Type B pancreatic cell (in vitro differentiated cells): ENCODE results near the gene UBAC2. TPM values are rescaled to one million over a fixed set of nuclear protein-coding genes. Genes with fewer than 3 reads are reported as not detected.
"Not testable (repeated sequence)": the region's sequence is repeated elsewhere in the genome, so short reads cannot be mapped to it uniquely, and the experiment has no call there.

Experiments
- DNase-seq: peaks from one replicate; pipeline ENCODE4 v3.0.0; 2021; ENCODE audit warnings: mixed read lengths; ENCODE audit not compliant: unreplicated experiment; ENCODE audit errors: extremely low spot score
- H3K27ac Mint-ChIP-seq: 2 replicates; pipeline ENCODE4 v1.8.0; 2021; ENCODE audit warnings: mild to moderate bottlenecking, mixed read lengths
- H3K27me3 Mint-ChIP-seq: 2 replicates; pipeline ENCODE4 v1.8.0; 2021; ENCODE audit warnings: mixed read lengths
- H3K36me3 Mint-ChIP-seq: 2 replicates; pipeline ENCODE4 v1.8.0; 2021; ENCODE audit warnings: mixed read lengths
- H3K4me1 Mint-ChIP-seq: one replicate; pipeline ENCODE4 v1.8.0; 2021; ENCODE audit warnings: mixed read lengths; ENCODE audit not compliant: unreplicated experiment
- H3K4me3 Mint-ChIP-seq: 2 replicates; pipeline ENCODE4 v1.8.0; 2021; ENCODE audit warnings: mild to moderate bottlenecking, mixed read lengths
- H3K9me3 Mint-ChIP-seq: 2 replicates; pipeline ENCODE4 v1.8.0; 2021; ENCODE audit warnings: mixed read lengths
- total RNA-seq: library from RNA; stranded (reverse); gene quantifications from 2 replicates; pipeline ENCODE4 v1.2.1, GENCODE V29; 2021; ENCODE audit warnings: low replicate concordance
- TF ChIP-seq, protein P1 (sequence below): fragments of 200-600 bp; sonication (generic); conservative IDR thresholded peaks from 2 replicates; pipeline ENCODE4 v1.5.0; 2021; ENCODE audit warnings: antibody characterized with exemption, mild to moderate bottlenecking

Gene UBAC2
- total RNA-seq, 1 donor from 2014 or later = 66.0 TPM

DNA sequence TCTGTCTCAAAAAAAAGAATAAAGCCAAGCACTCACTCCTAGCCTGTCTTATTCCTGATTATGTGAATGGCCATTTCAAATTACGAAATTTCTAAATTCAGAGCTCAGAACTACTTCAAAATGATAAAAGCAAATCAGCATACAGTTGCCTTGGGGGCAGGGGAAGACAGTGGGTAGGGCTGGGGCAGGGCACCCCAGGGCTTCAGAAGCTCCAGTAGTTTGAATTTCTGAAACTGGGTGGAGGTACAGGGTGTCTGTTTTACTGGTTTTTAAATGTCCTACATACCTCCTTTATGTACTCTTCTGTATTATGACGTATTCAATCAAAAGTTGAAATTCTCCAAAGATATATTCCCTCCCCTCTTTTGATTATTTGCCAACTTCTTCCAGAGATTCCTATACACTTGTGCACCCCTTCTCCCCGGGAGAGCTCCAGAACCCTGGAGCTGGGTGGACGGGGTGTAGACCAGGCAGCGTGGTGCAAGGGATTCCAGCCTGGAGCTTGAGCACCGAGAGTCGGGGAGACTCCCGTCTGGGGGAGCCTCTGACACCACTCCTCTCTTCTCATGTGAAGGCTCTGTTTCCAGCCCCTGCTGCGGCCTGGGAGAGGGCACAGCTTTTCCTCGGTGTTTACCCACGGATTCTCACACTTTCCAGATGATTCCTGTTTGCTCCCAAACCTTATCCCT lies 191.3 kb downstream of the UBAC2 start:
- no peaks in the 10 kb centered on the region for H3K9me3 Mint-ChIP-seq
- TF ChIP-seq, protein P1, sequence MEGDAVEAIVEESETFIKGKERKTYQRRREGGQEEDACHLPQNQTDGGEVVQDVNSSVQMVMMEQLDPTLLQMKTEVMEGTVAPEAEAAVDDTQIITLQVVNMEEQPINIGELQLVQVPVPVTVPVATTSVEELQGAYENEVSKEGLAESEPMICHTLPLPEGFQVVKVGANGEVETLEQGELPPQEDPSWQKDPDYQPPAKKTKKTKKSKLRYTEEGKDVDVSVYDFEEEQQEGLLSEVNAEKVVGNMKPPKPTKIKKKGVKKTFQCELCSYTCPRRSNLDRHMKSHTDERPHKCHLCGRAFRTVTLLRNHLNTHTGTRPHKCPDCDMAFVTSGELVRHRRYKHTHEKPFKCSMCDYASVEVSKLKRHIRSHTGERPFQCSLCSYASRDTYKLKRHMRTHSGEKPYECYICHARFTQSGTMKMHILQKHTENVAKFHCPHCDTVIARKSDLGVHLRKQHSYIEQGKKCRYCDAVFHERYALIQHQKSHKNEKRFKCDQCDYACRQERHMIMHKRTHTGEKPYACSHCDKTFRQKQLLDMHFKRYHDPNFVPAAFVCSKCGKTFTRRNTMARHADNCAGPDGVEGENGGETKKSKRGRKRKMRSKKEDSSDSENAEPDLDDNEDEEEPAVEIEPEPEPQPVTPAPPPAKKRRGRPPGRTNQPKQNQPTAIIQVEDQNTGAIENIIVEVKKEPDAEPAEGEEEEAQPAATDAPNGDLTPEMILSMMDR = no peak
- DNase-seq = no peak
- H3K27ac Mint-ChIP-seq = no peak overlapping the region
- no peaks in the 10 kb centered on the region for H3K4me1 Mint-ChIP-seq
- H3K27me3 Mint-ChIP-seq = no peaks in the 10 kb centered on the region
- no peak overlapping the region for H3K4me3 Mint-ChIP-seq
- peaks cover 5% of the 10 kb centered on the region for H3K36me3 Mint-ChIP-seq

- H3K4me3 Mint-ChIP-seq = no peak overlapping the region
- TF ChIP-seq, protein P1 = no peak
- no peak overlapping the region for H3K27ac Mint-ChIP-seq
- no peak for DNase-seq
- no peaks in the 10 kb centered on the region for H3K4me1 Mint-ChIP-seq
- H3K27me3 Mint-ChIP-seq = no peaks in the 10 kb centered on the region
- H3K9me3 Mint-ChIP-seq = no peaks in the 10 kb centered on the region
- peaks cover 5% of the 10 kb centered on the region for H3K36me3 Mint-ChIP-seq
These were observed 191.9 kb downstream of the UBAC2 start for GRCh38 chr13:99392470-99393135.

- H3K27me3 Mint-ChIP-seq, H3K36me3 Mint-ChIP-seq, H3K9me3 Mint-ChIP-seq, H3K4me3 Mint-ChIP-seq, DNase-seq, H3K4me1 Mint-ChIP-seq, H3K27ac Mint-ChIP-seq: not testable (repeated sequence)
These were observed 192.7 kb downstream of the UBAC2 start for GRCh38 chr13:99393391-99393790.

DNA sequence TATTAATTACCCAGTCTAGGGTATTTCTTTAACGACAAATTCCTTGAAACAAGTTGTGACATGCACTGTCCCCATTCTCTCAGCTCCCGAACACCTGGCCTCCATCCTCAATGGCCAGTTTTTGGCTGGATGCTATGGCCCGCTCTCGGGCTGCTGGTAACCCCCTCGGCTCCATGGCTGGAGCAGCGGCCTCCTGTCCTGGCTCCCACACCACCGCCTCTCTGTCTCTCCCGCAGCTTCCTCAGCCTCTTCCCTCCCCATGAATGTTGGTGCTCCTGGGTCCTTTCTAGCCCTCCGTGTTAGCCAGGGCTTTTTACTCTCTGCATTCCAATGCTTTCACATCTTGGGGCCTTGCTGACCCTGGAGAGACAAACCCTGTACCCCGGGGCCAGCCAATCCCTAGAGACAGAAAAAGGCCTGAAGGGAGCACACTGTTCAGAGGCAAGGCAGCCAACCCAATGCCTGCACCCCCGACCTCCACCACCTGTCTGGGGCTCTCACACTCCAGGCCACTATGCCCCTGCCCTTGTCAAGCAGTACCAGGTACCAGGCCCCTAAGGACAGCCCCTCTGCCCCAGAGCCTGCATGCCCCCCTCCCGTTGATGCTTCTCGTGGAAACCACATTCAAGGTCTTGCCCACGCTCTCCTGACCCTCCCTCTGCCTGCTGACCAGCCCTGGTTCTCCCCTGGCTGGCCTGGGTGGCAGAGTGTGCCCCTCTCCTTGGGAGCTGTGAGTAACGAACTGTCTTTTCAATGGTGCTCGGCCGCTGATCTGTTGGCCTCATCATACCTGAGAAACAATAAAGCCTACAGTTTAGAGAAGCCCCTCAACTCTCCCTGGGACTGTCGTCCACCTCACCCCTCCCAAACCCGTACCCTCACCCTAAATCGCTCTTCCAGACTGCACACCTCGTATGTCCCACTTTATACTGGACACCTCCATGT lies 193.4 kb downstream of the UBAC2 start:
- no peak for DNase-seq
- Mint-ChIP-seq H3K27me3 (no peaks in the 10 kb centered on the region), H3K4me1 (no peaks in the 10 kb centered on the region), H3K9me3 (no peaks in the 10 kb centered on the region), H3K27ac (no peak overlapping the region), H3K4me3 (no peak overlapping the region), H3K36me3 (no peaks in the 10 kb centered on the region)
- TF ChIP-seq, protein P1 = no peak

GRCh38 chr13:99395436-99395835 lies 194.8 kb downstream of the UBAC2 start:
- Mint-ChIP-seq H3K4me1 (no peaks in the 10 kb centered on the region), H3K4me3 (no peak overlapping the region)

More at GRCh38 chr13:99395436-99395835, 194.8 kb downstream of the UBAC2 start:
- TF ChIP-seq, protein P1 = no peak
- Mint-ChIP-seq H3K9me3 (no peaks in the 10 kb centered on the region), H3K36me3 (no peaks in the 10 kb centered on the region), H3K27ac (no peak overlapping the region), H3K27me3 (peaks cover 3% of the 10 kb centered on the region)
- DNase-seq = no peak
